NK-92 (cell line): ENCODE results near the gene ECHDC3.

Experiments
- DNase-seq: peaks from one replicate; lab custom pipeline; 2025; ENCODE audit not compliant: unreplicated experiment; lab: John Stamatoyannopoulos, UW

The ECHDC3 gene

DNA sequence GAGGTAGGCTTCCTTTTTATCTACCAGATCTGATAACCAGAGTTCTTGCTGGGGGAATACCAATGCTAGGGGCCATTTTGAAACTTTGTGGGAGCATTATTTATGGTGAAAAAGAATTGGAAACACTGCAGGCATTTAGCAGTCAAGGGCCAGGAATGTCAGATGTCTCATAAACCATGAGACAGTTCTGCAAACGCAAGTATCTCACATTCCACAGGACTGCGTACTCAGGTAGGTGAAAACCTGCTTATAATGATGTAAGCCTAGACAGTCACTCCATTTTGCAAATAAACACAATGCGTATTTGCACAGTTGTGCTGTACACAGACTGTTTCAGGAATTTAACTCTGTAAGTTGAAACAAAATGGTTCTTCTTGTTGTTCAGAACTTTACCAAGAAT is 33.9 kb downstream of the ECHDC3 start:
- no peak for DNase-seq

GRCh38 chr10:11781114-11781513 is 38.9 kb downstream of the ECHDC3 start:
- no peak for DNase-seq

DNA sequence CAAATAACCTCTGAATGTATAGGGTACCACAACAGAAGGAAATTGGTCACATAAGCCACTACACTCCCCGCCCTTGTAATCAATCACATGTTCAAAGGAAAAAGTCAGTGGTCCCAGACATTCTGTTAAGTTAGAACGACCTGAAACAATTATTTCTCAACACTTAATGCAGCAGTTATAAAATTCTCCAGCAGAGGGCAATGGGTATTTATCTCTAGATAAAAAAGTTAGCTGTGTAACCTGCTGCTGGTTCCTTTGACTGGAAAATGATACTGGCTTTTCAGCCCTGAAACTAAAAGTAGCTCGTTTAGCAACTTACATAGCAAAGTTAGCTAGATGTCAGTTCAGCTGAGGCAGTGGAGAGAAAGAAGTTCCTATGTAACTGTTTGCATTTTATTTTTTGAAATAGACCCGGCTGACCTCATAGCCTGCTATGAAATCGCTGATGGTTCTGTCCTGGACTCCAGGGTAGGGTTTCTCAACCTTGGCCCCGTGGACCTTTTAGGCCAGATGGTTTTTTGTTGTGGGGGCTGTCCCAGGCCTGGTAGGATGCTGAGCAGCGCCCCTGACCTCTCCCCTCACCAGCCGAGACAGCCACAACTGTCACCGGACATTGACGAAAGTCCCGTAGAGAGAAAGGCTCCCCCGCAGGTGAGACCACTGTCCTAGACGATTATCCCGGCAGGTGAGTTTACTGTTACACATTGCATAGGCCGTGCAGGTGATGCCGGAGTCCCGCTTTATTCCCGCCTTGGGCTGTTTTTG is 40.8 kb downstream of the ECHDC3 start:
- no peak for DNase-seq

- no peak for DNase-seq
Measured at GRCh38 chr10:11783558-11783865, 41.3 kb downstream of the ECHDC3 start.

GRCh38 chr10:11787374-11787773 is 45.2 kb downstream of the ECHDC3 start:
- no peak for DNase-seq

GRCh38 chr10:11787846-11788245 is 45.7 kb downstream of the ECHDC3 start:
- no peak for DNase-seq

DNA sequence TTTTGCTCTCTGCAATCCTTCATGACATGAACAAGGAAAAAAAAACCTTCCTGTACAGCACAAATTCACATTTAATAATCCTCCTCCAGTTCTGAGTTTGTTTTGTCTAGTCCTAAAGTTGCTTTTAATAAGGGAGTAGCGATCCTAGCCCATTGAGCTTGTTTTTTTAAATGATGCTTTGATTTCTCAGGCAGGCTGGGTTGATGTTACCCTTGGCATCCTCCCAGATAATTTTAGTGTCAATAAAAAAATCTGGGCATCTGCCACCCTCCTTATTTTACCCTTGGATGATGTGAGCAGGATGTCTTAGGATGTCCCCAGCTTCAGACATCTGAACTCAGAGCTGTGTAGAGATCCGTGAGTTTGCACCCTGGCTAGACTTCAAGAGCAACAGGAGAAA is 47.1 kb downstream of the ECHDC3 start:
- DNase-seq = no peak

DNA sequence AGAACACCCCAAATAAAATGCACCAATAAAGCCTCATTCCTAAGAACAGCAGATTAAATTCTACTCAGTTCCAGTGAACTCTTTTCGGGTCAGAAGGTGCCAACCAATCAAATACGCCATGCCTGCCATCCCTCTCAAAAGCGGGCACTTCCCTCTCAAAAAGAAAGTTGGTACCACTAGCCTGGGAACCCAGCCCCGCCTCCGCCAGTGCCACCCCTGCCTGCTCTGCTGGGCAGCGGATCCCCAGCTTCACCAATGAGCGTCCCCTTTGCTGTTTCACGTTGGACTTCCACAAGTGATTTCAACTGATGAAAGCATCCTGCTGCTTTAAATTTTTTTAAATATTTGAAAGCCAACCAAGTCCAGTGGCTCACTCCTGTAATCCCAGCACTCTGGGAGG is 47.8 kb downstream of the ECHDC3 start:
- DNase-seq = no peak

- DNase-seq = no peak
Measured at GRCh38 chr10:11793762-11794479, 51.7 kb downstream of the ECHDC3 start.

GRCh38 chr10:11794566-11794965 is 52.4 kb downstream of the ECHDC3 start:
- DNase-seq = no peak

DNA sequence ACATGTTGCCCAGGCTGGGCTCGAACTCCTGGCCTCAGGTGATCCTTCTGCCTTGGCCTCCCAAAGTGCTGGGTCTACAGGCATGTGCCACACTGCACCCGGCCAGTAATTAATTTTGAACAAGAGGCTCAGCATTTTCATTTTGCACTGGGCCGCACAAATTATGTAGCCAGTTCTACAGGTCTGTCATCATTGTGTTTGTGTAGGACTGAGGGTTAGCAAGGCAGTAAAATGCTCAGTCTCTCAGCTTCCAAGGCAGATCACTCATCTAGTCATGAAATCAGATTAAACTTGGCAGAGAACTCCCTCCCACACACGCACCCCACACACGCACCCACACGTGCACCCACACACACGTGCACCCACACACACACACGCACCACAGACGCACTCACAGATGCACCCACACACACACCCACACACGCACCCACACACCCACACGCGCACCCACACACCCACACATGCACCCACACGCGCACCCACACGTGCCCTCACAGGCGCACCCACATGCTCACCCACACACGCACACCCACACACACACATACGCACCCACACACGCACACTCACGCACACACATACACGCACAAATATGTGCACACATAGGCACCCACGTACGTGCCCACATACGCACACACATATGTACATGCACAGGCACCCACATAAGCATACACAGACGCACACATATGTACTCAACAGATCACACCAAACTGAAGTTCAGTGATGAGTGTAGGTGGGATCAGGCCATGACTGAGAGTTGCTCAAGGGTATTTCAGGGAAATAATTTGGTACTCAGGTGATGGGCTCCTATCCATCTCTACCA is 53.1 kb downstream of the ECHDC3 start:
- DNase-seq = no peak

DNA sequence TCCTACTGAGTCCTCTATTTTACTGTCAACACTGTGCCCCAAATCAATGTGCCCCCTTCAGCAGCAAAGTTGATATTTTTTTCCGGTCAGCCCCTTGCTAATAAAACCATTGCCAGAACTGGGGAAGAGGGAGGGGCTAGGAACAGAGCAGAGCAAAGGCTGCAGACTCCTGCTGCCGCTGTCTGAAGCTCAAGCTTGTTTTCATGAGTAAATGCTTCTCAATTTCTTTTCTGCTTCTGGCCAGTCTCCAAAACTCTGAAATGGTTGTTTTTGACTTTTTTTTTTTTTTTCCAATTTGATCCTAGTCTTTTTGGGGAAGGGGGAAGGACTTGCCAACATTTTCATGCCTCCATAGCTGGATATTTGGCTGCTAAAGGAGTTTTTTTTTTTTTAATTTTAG is 54.3 kb downstream of the ECHDC3 start:
- DNase-seq = no peak

GRCh38 chr10:11797281-11797680 is 55.1 kb downstream of the ECHDC3 start:
- no peak for DNase-seq

DNA sequence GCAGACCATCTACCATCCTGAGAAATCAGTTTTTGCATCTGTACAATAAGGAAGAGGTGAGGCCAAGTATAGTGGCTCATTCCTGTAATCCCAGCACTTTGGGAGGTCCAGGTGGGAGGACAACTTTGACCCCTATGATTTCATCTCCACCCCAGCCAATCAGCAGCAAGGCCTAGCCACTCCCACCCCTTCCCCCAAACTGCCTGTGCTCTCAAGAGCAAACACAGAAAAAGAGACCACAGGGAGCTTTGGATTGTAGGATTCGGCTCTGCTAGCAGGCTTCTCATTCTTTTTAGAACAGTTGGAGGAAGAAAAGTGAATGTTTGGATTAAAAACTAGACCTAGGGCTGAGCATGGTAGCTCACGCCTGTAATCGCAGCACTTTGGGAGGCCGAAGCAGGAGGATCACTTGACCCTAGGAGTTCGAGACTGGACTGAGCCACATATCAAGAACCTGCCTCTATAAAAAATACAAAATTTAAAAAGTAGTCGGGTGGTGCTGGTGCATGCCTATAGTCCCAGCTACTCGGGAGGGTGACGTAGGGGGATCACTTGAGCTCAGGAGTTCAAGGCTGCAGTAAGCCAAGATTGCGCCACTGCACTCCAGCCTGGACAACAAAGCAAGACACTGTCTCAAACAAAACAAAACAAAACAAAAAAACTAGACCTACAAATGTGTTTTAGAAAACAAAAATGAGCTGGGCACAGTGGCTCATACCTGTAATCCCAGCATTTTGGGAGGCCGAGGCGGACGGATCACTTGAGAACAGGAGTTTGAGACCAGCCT is 55.9 kb downstream of the ECHDC3 start:
- no peak for DNase-seq

DNA sequence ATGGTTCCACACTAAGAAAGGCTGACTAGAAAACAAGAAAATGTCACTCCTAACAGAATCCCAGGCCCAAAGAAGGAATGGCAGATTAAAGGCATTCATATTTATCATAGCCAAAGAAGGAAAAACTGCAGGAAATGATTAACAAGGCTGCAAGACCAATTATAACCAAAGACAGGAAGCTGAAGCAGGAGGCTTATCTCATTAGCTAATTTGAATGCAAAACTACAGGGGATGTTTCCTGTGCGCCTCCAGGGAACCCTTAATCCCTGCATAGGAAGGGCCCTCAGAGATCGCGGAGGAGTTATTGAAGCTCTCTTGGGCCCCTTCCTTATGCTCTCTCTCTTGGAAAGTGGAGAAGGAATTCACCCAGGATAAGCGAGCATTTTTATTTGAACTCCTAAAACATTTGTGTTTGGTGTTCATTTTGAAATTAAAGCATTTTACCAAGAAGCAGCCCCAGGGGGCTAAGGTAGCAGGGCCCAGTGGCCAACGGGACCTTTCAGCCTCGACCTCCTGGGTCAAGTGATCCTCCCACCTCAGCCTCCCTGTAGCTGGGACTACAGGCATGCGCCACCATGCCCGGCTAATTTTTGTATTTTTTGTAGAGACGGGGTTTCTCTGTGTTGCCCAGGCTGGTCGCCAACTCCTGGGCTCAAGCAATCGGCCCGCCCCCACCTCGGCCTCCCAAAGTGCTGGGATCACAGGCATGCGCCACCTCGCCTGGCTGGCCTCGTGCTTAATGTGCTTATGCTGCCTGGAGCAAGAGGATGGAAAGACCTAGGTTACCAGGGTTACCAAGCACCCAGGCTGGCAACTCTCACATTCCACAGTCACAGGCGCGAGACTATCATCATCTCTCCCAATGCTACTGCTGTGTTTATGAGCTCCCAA is 56.9 kb downstream of the ECHDC3 start:
- no peak for DNase-seq

DNA sequence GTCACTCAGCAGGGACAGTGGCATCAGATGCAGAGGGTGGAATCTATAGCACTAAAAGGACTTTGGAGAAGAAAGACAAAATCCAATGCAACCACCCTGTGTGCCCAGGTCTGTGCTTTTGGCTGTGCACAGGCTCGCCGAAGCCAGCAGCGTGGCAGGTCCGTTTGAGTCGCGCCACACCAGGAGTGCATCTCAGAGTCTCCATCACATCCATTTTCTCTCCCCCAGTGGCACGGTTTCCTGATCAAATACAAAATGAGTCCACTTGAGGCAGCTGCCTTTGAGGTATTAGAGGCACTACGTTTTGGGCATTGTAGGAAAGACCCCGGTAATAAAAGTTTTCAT is 57.5 kb downstream of the ECHDC3 start:
- no peak for DNase-seq

DNA sequence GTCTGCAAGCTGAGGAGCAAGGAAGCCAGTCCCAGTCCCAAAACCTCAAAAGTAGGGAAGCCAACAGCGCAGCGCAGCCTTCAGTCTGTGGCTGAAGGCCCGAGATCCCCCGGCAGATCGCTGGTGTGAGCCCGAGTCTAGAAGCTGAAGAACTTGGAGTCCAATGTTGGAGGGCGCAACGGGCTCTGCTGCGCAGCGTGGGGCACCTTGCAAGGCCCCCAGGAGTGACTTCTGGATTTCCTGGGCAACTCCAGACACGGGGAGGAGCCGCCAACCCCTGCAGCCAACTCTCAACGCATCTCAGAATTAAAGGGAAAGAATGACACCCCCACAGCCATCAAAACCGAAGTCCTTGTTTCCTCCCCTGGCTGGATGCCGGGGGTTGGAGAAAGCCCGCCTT is 62.2 kb downstream of the ECHDC3 start:
- DNase-seq = no peak

DNA sequence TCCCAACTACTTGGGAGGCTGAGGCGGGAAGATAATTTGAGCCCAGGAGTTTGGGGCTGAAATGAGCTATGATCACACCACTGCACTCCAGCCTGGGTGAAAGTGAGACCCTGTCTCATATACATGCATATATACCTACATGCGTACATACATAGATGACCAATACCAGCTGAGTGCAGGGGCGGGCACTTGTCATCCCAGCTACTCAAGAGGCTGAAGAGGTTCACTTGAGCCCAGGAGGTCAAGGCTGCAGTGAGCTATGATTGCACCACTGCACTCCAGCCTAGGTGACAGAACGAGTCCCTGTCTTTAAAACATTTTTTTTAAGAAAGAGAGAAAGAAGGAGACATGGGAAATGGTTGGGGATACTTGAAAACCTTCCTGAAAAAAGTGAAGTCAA is 63.6 kb downstream of the ECHDC3 start:
- DNase-seq = no peak

DNA sequence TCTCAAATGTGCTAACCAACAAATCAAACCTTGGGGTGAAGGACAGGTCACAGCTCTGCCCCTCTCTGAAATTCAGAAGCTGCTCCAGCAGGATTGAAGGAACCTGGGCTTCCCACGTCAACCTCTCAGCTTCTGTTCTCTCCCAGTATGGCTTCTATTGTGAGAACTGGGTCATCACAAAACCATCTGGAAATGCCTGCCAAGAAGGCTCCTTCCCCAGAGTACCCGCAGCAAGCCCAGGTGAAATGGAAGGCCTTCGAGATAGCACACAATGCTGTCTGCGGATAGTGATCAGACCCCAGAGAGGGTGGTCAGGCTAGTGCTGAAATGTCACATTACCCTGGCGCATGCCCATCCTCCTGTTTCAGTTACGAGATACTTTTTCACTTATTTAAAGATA is 64.5 kb downstream of the ECHDC3 start:
- no peak for DNase-seq

DNA sequence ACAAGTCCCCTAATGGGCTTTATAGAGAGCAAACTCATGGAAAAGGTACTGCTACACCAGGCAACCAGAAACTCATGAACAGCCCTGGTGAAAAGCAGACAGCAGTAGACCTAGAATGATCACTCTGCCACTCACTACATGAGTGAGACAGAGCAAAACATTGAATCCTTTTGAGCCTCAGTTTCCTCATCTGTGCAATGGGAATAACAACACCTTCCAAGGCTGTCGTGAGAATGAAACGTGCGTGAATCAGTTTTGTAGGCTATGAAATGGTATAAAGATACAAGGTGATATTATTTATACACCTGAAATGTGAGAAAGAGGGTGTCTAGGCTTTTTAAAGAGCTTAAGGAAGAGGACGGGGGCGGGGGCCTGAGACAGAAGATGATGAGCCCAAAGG is 66.6 kb downstream of the ECHDC3 start:
- DNase-seq = no peak
